Mammary microvascular endothelial cell (primary cell): ENCODE results near the gene MYH11. TPM values are rescaled to one million over a fixed set of nuclear protein-coding genes. Genes with fewer than 3 reads are reported as not detected.

Source experiments
- total RNA-seq: library from RNA; depleted of rRNA; stranded (reverse); fragments of >200 nt; gene quantifications from 2 replicates; pipeline ENCODE4 v1.2.3, GENCODE V29; 2015

Gene MYH11
- under 0.01 and 0.07 TPM in 2 replicates for total RNA-seq

DNA sequence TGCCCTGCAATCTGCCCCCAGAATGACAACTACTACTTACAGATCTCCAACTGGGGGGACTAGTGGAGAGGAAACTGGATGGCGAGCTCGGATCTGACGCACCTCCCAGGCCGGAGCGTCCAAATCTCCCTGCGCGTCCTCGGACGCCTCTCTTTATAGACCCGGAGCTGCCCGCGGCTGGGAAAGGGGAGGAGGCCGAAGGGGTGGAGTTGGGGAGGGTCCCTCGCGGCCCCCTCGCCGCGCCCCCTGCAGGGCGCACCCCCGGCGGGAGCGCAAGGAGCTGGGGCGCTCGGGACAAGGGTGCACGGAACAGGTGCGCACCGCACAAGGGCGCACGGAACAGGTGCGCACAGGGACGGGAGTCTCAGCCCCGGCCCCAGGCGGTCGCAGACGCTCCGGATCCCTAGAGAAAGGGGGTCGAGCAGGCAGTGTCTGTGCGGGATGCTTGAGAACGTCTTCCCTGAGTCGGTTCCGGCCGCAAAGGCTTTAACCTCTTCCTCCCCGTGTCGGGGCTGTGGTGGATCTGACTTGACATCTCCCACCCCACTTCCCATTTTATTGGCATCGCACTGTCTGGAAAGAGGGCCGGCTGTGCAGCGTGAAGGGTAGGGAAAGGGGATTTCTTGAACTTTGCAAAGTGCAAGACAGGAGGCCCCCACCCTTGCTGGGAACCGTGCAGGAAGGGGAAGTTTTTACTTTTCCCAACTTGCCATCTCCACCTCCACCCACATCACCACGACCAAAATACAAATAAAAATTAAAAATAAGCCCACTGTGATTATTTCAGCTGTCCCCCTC, at the start of gene MYH11:
Gene MYH11, minus strand, starts transcription at position 128 of the 798 bp plus-strand sequence. CDS start 18,776 bp downstream, outside the sequence.

DNA sequence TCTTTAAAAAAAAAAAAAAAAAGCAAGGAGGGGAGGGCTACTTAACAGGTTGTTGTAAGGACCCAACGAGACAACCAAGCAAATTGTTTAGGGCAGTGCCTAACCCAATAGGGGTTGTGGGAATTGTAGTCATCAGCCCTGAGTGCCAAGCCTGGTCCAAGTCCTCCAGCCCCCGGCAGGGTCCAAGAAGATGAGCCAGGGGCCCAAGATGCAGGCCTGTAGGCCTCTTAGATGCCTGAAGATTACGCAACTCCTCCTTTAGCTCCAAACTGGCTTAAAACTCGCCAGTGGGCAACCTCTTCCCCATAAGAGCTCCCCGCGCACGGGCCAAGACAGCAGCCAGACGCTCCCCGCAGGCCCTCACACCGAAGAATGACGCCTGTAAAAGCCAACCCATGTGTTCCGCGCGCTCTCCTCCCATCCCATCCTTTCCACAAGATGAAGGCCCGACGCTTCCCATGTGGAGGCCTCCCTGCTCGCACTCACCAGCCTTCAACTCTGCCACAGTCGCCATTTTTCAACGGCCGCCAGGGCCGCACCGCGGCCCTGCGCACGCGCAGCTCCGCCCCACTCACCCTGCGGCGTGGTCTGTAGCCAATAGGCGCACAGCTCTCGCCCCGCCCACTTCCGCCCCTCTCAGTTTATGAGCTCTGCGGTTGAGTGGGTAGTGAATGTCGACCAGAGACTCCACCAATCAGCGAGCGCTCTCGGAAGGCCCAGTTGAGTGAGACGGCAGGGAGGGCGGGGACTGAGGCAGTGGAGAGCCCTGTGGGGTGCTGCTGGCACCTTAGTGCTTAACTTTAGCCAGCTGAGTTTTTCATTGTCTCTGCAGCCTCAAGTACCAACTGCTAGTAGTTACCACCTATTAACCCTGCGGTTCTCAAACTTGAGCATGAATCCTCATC, 31.5 kb upstream of the MYH11 start, which contains the start of gene CEP20:
Gene CEP20, minus strand, starts transcription at position 532 of the 905 bp plus-strand sequence. Its CDS starts 18 bp downstream, at position 514.

Other genes with a start within 250 kb of the MYH11 start
- gene MARF1, start 213.9 kb downstream of the MYH11 start, total RNA-seq: 8.2 and 12.0 TPM in 2 replicates
- gene NDE1, start 206.8 kb downstream of the MYH11 start, total RNA-seq: 41.0 and 53.1 TPM in 2 replicates
- gene CEP20, start 31.6 kb upstream of the MYH11 start, total RNA-seq: 27.3 and 36.9 TPM in 2 replicates
- 17.5 and 22.5 TPM in 2 replicates for gene ABCC1, start 92.6 kb upstream of the MYH11 start, total RNA-seq